Osteocyte (in vitro differentiated cells): Measurements from ENCODE around the gene ZNF273. TPM values are rescaled to one million over a fixed set of nuclear protein-coding genes. Genes with fewer than 3 reads are reported as not detected.

Source experiments
- DNase-seq: peaks from one replicate; pipeline ENCODE4 v3.0.0; 2021; ENCODE audit warnings: mixed read lengths; ENCODE audit not compliant: unreplicated experiment; ENCODE audit errors: extremely low spot score
- H3K27ac Mint-ChIP-seq: one replicate; pipeline ENCODE4 v1.8.0; 2021; ENCODE audit warnings: mild to moderate bottlenecking, mixed read lengths; ENCODE audit not compliant: unreplicated experiment
- H3K27me3 Mint-ChIP-seq: one replicate; pipeline ENCODE4 v1.8.0; 2021; ENCODE audit warnings: mixed read lengths; ENCODE audit not compliant: unreplicated experiment
- H3K36me3 Mint-ChIP-seq: one replicate; pipeline ENCODE4 v1.8.0; 2021; ENCODE audit warnings: mixed read lengths; ENCODE audit not compliant: unreplicated experiment
- H3K4me1 Mint-ChIP-seq: one replicate; pipeline ENCODE4 v1.8.0; 2021; ENCODE audit warnings: mixed read lengths; ENCODE audit not compliant: unreplicated experiment
- H3K4me3 Mint-ChIP-seq: one replicate; pipeline ENCODE4 v1.8.0; 2021; ENCODE audit warnings: mild to moderate bottlenecking, moderate library complexity, mixed read lengths; ENCODE audit not compliant: unreplicated experiment
- H3K9me3 Mint-ChIP-seq: one replicate; pipeline ENCODE4 v1.8.0; 2021; ENCODE audit warnings: mixed read lengths; ENCODE audit not compliant: unreplicated experiment
- CTCF ChIP-seq: fragments of 200-600 bp; sonication (generic); IDR thresholded peaks from 2 replicates; pipeline ENCODE4 v1.5.0; 2021; ENCODE audit warnings: antibody characterized with exemption, mild to moderate bottlenecking, moderate library complexity
- total RNA-seq: library from RNA; stranded (reverse); gene quantifications from 2 replicates; pipeline ENCODE4 v1.2.1, GENCODE V29; 2021

ZNF273 gene
- total RNA-seq, 1 donor from 2014 or later = 1.8 TPM

GRCh38 chr7:64870656-64871055 is 32.4 kb upstream of the ZNF273 start:
- peak; percentile 65 for DNase-seq
- TF ChIP-seq CTCF = no peak
- H3K9me3 Mint-ChIP-seq = peaks cover 17% of the 10 kb centered on the region
- no peaks in the 10 kb centered on the region for H3K4me1 Mint-ChIP-seq
- H3K4me3 Mint-ChIP-seq = no peak overlapping the region
- no peak overlapping the region for H3K27ac Mint-ChIP-seq
- no peaks in the 10 kb centered on the region for H3K36me3 Mint-ChIP-seq
- no peaks in the 10 kb centered on the region for H3K27me3 Mint-ChIP-seq

- Mint-ChIP-seq H3K27me3 (no peaks in the 10 kb centered on the region), H3K4me1 (no peaks in the 10 kb centered on the region), H3K36me3 (no peaks in the 10 kb centered on the region), H3K4me3 (no peak overlapping the region), H3K27ac (no peak overlapping the region), H3K9me3 (peaks cover 10% of the 10 kb centered on the region)
- TF ChIP-seq CTCF = no peak
- DNase-seq = peak; percentile 75
Observed at GRCh38 chr7:64871761-64872160, 31.3 kb upstream of the ZNF273 start.

- H3K4me3 Mint-ChIP-seq = no peak overlapping the region
Observed at GRCh38 chr7:64872351-64873154, 30.5 kb upstream of the ZNF273 start.

GRCh38 chr7:64873155-64873500 is 29.9 kb upstream of the ZNF273 start:
- DNase-seq = peak; percentile 54
- H3K27ac Mint-ChIP-seq = no peak overlapping the region
- no peak overlapping the region for H3K4me3 Mint-ChIP-seq
- no peak for TF ChIP-seq CTCF
- no peaks in the 10 kb centered on the region for H3K4me1 Mint-ChIP-seq
- no peaks in the 10 kb centered on the region for H3K27me3 Mint-ChIP-seq
- peaks cover 3% of the 10 kb centered on the region for H3K9me3 Mint-ChIP-seq
- no peaks in the 10 kb centered on the region for H3K36me3 Mint-ChIP-seq

More at GRCh38 chr7:64872351-64873154, 30.5 kb upstream of the ZNF273 start:
- H3K36me3 Mint-ChIP-seq = no peaks in the 10 kb centered on the region
- H3K27ac Mint-ChIP-seq = no peak overlapping the region
- H3K9me3 Mint-ChIP-seq = peaks cover 7% of the 10 kb centered on the region
- no peak for TF ChIP-seq CTCF
- no peaks in the 10 kb centered on the region for H3K27me3 Mint-ChIP-seq
- peak; percentile 82 for DNase-seq
- no peaks in the 10 kb centered on the region for H3K4me1 Mint-ChIP-seq

- DNase-seq = peak; percentile 48
- Mint-ChIP-seq H3K27me3 (no peaks in the 10 kb centered on the region), H3K4me3 (no peak overlapping the region), H3K4me1 (no peaks in the 10 kb centered on the region), H3K27ac (no peak overlapping the region), H3K36me3 (no peaks in the 10 kb centered on the region), H3K9me3 (peaks cover 4% of the 10 kb centered on the region)
- no peak for TF ChIP-seq CTCF
Observed at GRCh38 chr7:64873517-64873916, 29.6 kb upstream of the ZNF273 start.
